GM23338 (cell line): ENCODE measurements around the gene DPYSL5.

Source experiments
- EZH2 ChIP-seq: fragments of 200-600 bp; sonication (generic); IDR thresholded peaks from one replicate; pipeline ENCODE4 v1.8.0; 2017; ENCODE audit warnings: antibody characterized with exemption, mild to moderate bottlenecking, low read depth; ENCODE audit not compliant: unreplicated experiment
- EZH2phosphoT487 ChIP-seq: fragments of 200-600 bp; sonication (generic); IDR thresholded peaks from one replicate; pipeline ENCODE4 v1.8.1; 2018; ENCODE audit warnings: antibody characterized with exemption; ENCODE audit not compliant: unreplicated experiment
- TF ChIP-seq, protein P1 (sequence below), 2 experiments: fragments of 200-600 bp in 1 of 2; sonication (generic) in 1 of 2; conservative IDR thresholded peaks; 2 replicates each; pipeline versions ENCODE4 v1.5.1 to v1.6.1; 2016 to 2017; ENCODE audit warnings: antibody characterized with exemption in 2 of 2, low read depth in 2 of 2, mild to moderate bottlenecking in 2 of 2, moderate library complexity in 1 of 2
- TF ChIP-seq, protein P2 (sequence below): IDR thresholded peaks from one replicate; pipeline ENCODE4 v1.6.1; 2018; ENCODE audit warnings: antibody characterized with exemption; ENCODE audit not compliant: unreplicated experiment

- TF ChIP-seq EZH2 (no peak), EZH2phosphoT487 (no peak)
- TF ChIP-seq, protein P1, sequence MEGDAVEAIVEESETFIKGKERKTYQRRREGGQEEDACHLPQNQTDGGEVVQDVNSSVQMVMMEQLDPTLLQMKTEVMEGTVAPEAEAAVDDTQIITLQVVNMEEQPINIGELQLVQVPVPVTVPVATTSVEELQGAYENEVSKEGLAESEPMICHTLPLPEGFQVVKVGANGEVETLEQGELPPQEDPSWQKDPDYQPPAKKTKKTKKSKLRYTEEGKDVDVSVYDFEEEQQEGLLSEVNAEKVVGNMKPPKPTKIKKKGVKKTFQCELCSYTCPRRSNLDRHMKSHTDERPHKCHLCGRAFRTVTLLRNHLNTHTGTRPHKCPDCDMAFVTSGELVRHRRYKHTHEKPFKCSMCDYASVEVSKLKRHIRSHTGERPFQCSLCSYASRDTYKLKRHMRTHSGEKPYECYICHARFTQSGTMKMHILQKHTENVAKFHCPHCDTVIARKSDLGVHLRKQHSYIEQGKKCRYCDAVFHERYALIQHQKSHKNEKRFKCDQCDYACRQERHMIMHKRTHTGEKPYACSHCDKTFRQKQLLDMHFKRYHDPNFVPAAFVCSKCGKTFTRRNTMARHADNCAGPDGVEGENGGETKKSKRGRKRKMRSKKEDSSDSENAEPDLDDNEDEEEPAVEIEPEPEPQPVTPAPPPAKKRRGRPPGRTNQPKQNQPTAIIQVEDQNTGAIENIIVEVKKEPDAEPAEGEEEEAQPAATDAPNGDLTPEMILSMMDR (conservative IDR thresholded peaks at IDR 0.05; ENCODE audit: low read depth in 2 of 2): no peak
- TF ChIP-seq, protein P2, sequence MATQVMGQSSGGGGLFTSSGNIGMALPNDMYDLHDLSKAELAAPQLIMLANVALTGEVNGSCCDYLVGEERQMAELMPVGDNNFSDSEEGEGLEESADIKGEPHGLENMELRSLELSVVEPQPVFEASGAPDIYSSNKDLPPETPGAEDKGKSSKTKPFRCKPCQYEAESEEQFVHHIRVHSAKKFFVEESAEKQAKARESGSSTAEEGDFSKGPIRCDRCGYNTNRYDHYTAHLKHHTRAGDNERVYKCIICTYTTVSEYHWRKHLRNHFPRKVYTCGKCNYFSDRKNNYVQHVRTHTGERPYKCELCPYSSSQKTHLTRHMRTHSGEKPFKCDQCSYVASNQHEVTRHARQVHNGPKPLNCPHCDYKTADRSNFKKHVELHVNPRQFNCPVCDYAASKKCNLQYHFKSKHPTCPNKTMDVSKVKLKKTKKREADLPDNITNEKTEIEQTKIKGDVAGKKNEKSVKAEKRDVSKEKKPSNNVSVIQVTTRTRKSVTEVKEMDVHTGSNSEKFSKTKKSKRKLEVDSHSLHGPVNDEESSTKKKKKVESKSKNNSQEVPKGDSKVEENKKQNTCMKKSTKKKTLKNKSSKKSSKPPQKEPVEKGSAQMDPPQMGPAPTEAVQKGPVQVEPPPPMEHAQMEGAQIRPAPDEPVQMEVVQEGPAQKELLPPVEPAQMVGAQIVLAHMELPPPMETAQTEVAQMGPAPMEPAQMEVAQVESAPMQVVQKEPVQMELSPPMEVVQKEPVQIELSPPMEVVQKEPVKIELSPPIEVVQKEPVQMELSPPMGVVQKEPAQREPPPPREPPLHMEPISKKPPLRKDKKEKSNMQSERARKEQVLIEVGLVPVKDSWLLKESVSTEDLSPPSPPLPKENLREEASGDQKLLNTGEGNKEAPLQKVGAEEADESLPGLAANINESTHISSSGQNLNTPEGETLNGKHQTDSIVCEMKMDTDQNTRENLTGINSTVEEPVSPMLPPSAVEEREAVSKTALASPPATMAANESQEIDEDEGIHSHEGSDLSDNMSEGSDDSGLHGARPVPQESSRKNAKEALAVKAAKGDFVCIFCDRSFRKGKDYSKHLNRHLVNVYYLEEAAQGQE: no peak
Observed at GRCh38 chr2:26886736-26887135, 38.8 kb downstream of the DPYSL5 start.
